ENCODE data around the gene WARS2.

DNA sequence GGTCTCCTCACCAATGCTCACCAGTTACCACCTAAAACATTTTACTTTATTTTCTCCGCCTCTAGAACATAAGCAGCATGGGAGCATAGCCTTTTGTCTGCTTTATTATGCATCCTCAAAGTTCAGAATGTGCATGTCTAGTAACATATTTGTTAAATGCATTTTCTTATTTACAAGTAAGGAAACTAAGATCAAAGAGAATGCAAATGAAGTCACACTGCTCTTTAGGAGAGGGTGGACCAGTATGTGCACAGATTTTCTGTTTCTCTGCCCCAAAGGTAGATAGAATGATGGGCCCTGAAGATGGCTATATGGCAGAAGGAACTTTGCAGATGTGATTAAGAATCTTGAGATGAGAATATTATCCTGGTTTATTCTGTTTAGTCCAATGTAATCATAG lies 9.7 kb upstream of the WARS2 start:
- no peak for TF ChIP-seq EZH2 (IDR thresholded peaks at IDR 0.05)
- TF ChIP-seq, protein P1, sequence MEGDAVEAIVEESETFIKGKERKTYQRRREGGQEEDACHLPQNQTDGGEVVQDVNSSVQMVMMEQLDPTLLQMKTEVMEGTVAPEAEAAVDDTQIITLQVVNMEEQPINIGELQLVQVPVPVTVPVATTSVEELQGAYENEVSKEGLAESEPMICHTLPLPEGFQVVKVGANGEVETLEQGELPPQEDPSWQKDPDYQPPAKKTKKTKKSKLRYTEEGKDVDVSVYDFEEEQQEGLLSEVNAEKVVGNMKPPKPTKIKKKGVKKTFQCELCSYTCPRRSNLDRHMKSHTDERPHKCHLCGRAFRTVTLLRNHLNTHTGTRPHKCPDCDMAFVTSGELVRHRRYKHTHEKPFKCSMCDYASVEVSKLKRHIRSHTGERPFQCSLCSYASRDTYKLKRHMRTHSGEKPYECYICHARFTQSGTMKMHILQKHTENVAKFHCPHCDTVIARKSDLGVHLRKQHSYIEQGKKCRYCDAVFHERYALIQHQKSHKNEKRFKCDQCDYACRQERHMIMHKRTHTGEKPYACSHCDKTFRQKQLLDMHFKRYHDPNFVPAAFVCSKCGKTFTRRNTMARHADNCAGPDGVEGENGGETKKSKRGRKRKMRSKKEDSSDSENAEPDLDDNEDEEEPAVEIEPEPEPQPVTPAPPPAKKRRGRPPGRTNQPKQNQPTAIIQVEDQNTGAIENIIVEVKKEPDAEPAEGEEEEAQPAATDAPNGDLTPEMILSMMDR (IDR thresholded peaks at IDR 0.05): no peak
- TF ChIP-seq EZH2phosphoT487 (IDR thresholded peaks at IDR 0.05): no peak

All from neural progenitor cell (in vitro differentiated cells).